Small intestine (tissue), 7 donors: ENCODE measurements around the gene KNCN. TPM values are rescaled to one million over a fixed set of nuclear protein-coding genes. Genes with fewer than 3 reads are reported as not detected.

Experiments
- DNase-seq, 2 donors: peaks; one replicate each; pipeline versions ENCODE4 v3.0.0 to v3.0.0-alpha.2; 2013
- FAIRE-seq: peaks from 2 replicates; lab custom pipeline; 2012; peaks lifted over from hg19 to GRCh38; lab: Jason Lieb, UNC
- H3K27ac ChIP-seq, 3 donors: one replicate each; pipeline ENCODE4 v1.5.1; 2013; ENCODE audit warnings: low read length in 2 of 3, mild to moderate bottlenecking in 2 of 3, control low read depth in 1 of 3, inconsistent platforms in 1 of 3, low read depth in 1 of 3, moderate library complexity in 1 of 3
- H3K27me3 ChIP-seq, 3 donors: one replicate each; pipeline ENCODE4 v1.6.1; 2013; ENCODE audit warnings: low read length in 3 of 3, inconsistent platforms in 1 of 3; ENCODE audit not compliant: control insufficient read depth in 3 of 3, insufficient read depth in 3 of 3
- H3K36me3 ChIP-seq, 3 donors: one replicate each; pipeline ENCODE4 v1.6.1; 2013; ENCODE audit warnings: low read length in 3 of 3, inconsistent platforms in 1 of 3, low read depth in 1 of 3, mild to moderate bottlenecking in 1 of 3, moderate library complexity in 1 of 3; ENCODE audit not compliant: control insufficient read depth in 3 of 3, insufficient read depth in 2 of 3
- H3K4me1 ChIP-seq, 3 donors: one replicate each; pipeline ENCODE4 v1.6.1; 2013; ENCODE audit warnings: low read length in 2 of 3, inconsistent platforms in 1 of 3, low read depth in 1 of 3, mild to moderate bottlenecking in 1 of 3, moderate library complexity in 1 of 3; ENCODE audit not compliant: control insufficient read depth in 3 of 3, insufficient read depth in 2 of 3
- H3K4me3 ChIP-seq, 3 donors: one replicate each; pipeline ENCODE4 v1.5.1; 2013; ENCODE audit warnings: low read length in 3 of 3, control low read depth in 1 of 3, inconsistent platforms in 1 of 3, low read depth in 1 of 3, mild to moderate bottlenecking in 1 of 3, moderate library complexity in 1 of 3
- H3K9me3 ChIP-seq, 2 donors: one replicate each; pipeline ENCODE4 v1.6.1; 2013; ENCODE audit warnings: low read depth in 1 of 2, low read length in 1 of 2; ENCODE audit not compliant: control insufficient read depth in 2 of 2, insufficient read depth in 1 of 2
- WGBS, 3 donors: extraction: QIAGEN DNeasy Blood & Tissue Kit; methylation state at CpG; one replicate each; pipeline ENCODE4 v1.1.7; 2013; 5-methylcytosine and 5-hydroxymethylcytosine counted together
- polyA plus RNA-seq, 4 donors: library from polyadenylated mRNA; stranded (reverse) in 3 of 4; unstranded in 1 of 4; fragments of 200-250 nt in 3 of 4; fragments of 120-200 nt in 1 of 4; gene quantifications; one replicate each; pipeline versions ENCODE4 v1.2.1 to v1.2.3, GENCODE V29; 2013
- donor health status: healthy with polysubstance abuse.
- donor health status: control.
- donor health status: control.
- donor health status: Bipolar disorder and iron deficiency.
- donor health status: healthy.

KNCN gene
- polyA plus RNA-seq, 4 donors = not detected

GRCh38 chr1:46575778-46576177 is 24.3 kb upstream of the KNCN start:
- no peaks in the 10 kb centered on the region for H3K27me3 ChIP-seq
- 81 to 89% (median 89%) methylated on average over 3 of the region's 3 CpGs for WGBS, 3 donors
- no peaks in the 10 kb centered on the region for H3K4me1 ChIP-seq
- H3K27ac ChIP-seq = no peak overlapping the region
- no peak overlapping the region for H3K4me3 ChIP-seq
- no peaks in the 10 kb centered on the region for H3K9me3 ChIP-seq
- DNase-seq (no peak), FAIRE-seq (no peak)
- H3K36me3 ChIP-seq = peaks cover 3 to 43% (median 3%) of the 10 kb centered on the region in 3 donors

GRCh38 chr1:46575300-46575699 is 23.9 kb upstream of the KNCN start:
- FAIRE-seq (no peak), DNase-seq (no peak)
- no peaks in the 10 kb centered on the region for H3K27me3 ChIP-seq
- H3K4me3 ChIP-seq = no peak overlapping the region
- WGBS, 3 donors = 81 to 92% (median 89%) methylated on average over 12 of the region's 12 CpGs
- H3K27ac ChIP-seq = no peak overlapping the region
- no peaks in the 10 kb centered on the region for H3K4me1 ChIP-seq
- H3K36me3 ChIP-seq = peaks cover 3 to 45% (median 3%) of the 10 kb centered on the region in 3 donors
- no peaks in the 10 kb centered on the region for H3K9me3 ChIP-seq

DNA sequence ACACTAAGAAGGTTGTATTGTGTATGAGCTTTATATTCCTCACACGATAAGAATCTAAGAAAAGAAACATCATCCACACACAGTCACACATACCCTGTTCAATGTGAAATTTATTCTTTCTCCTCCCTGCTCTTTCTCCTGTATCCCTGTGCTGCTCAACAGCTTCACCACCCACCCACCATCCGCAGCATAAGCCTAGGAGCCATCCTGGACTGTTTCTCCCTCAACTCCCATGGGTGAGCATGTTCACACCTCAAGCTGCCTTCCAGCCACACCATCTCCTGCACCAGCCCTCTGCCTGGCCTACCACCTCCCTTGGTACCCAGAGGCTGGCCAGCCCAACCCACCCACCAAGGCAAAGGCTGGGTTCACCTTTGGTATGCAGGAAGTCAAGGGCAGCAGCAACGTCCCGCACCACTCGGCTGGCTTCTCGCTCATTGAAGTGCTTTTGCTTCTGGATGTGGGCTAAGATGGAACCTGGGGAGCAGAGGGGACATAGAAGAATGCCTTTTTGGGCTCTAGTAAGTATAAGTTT is 20.3 kb upstream of the KNCN start:
- DNase-seq (no peak), FAIRE-seq (no peak)
- Histone ChIP-seq H3K9me3 (no peaks in the 10 kb centered on the region), H3K4me1 (no peaks in the 10 kb centered on the region), H3K27ac (no peak overlapping the region), H3K36me3 (peaks cover 5 to 45% (median 11%) of the 10 kb centered on the region in 3 donors), H3K27me3 (no peaks in the 10 kb centered on the region), H3K4me3 (no peak overlapping the region)
- WGBS, 3 donors = 94 to 97% (median 96%) methylated on average over 6 of the region's 6 CpGs

GRCh38 chr1:46569884-46570725 is 18.7 kb upstream of the KNCN start:
- 76 to 81% (median 80%) methylated on average over 14 of the region's 14 CpGs for WGBS, 3 donors
- Histone ChIP-seq H3K9me3 (no peaks in the 10 kb centered on the region), H3K27ac (no peak overlapping the region), H3K27me3 (no peaks in the 10 kb centered on the region), H3K4me3 (no peak overlapping the region), H3K36me3 (peaks cover 2 to 42% (median 8%) of the 10 kb centered on the region in 3 donors), H3K4me1 (no peaks in the 10 kb centered on the region)
- FAIRE-seq (no peak), DNase-seq (no peak)

GRCh38 chr1:46569116-46569515 is 17.7 kb upstream of the KNCN start:
- no peak for DNase-seq
- no peaks in the 10 kb centered on the region for H3K4me1 ChIP-seq
- H3K9me3 ChIP-seq = no peaks in the 10 kb centered on the region
- peaks cover 6 to 50% (median 8%) of the 10 kb centered on the region in 3 donors for H3K36me3 ChIP-seq
- no peak overlapping the region for H3K4me3 ChIP-seq
- FAIRE-seq = no peak
- 82% methylated on average over 4 of the region's 4 CpGs for WGBS, 3 donors
- H3K27ac ChIP-seq = no peak overlapping the region
- H3K27me3 ChIP-seq = no peaks in the 10 kb centered on the region

GRCh38 chr1:46568461-46568891 is 17.0 kb upstream of the KNCN start:
- WGBS, 3 donors = 90 to 94% (median 92%) methylated on average over 6 of the region's 6 CpGs
- Histone ChIP-seq H3K9me3 (no peaks in the 10 kb centered on the region), H3K36me3 (peaks cover 6 to 52% (median 8%) of the 10 kb centered on the region in 3 donors), H3K27ac (no peak overlapping the region), H3K4me1 (no peaks in the 10 kb centered on the region), H3K4me3 (no peak overlapping the region), H3K27me3 (no peaks in the 10 kb centered on the region)
- FAIRE-seq (no peak), DNase-seq (no peak)

DNA sequence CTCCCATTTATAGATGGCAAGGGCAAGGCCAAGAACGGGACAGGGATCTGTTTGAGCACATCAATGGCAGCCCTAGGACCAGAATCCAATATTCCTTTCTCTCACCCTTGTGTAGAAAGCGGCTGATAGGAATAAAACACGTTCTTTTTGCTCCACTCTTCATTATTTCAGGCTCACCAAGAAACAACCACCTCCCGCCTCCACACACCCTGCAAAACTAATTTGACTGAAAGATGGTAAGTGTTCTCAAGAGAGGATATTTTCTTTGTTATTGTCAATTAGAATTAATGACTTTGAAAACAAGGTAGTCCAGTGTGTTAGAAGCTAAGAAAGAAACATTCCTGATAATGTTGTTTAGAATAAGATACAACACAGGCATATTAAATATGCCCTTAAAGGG is 11.9 kb upstream of the KNCN start:
- Histone ChIP-seq H3K27me3 (no peaks in the 10 kb centered on the region), H3K4me1 (no peaks in the 10 kb centered on the region), H3K36me3 (peaks cover 8 to 65% (median 13%) of the 10 kb centered on the region in 3 donors), H3K9me3 (no peaks in the 10 kb centered on the region), H3K4me3 (no peak overlapping the region), H3K27ac (no peak overlapping the region)
- no peak for FAIRE-seq
- WGBS, 3 donors = 84 to 91% (median 88%) methylated on average over 4 of the region's 4 CpGs
- no peak for DNase-seq

GRCh38 chr1:46562498-46562897 is 11.1 kb upstream of the KNCN start:
- no peak for FAIRE-seq
- 89 to 94% (median 92%) methylated on average over 15 of the region's 15 CpGs for WGBS, 3 donors
- H3K36me3 ChIP-seq = peaks cover 6 to 65% (median 11%) of the 10 kb centered on the region in 3 donors
- no peaks in the 10 kb centered on the region for H3K27me3 ChIP-seq
- H3K4me1 ChIP-seq = no peaks in the 10 kb centered on the region
- DNase-seq = no peak
- no peaks in the 10 kb centered on the region for H3K9me3 ChIP-seq
- H3K4me3 ChIP-seq = no peak overlapping the region
- H3K27ac ChIP-seq = no peak overlapping the region
